Loucy (cell line): ENCODE results near the gene BLTP3B.

Experiments
- CTCF ChIP-seq: fragments of 200-600 bp; sonication (generic); conservative IDR thresholded peaks from 2 replicates; pipeline ENCODE4 v1.5.1; 2014; ENCODE audit warnings: mild to moderate bottlenecking, antibody characterized with exemption, low read length
- EZH2phosphoT487 ChIP-seq: fragments of 200-600 bp; IDR thresholded peaks from 2 replicates; pipeline ENCODE4 v1.6.1; 2018; ENCODE audit warnings: antibody characterized with exemption, mild to moderate bottlenecking, moderate library complexity, borderline replicate concordance

- TF ChIP-seq CTCF (no peak), EZH2phosphoT487 (no peak)
Measured at GRCh38 chr12:100158535-100158934, 15.9 kb upstream of the BLTP3B start.
